HK-2 (cell line): ENCODE measurements around the gene ZFP14.

ENCODE experiments used
- DNase-seq: peaks from one replicate; pipeline ENCODE4 v3.0.0-alpha.2; 2018; ENCODE audit not compliant: unreplicated experiment

ZFP14 gene

DNA sequence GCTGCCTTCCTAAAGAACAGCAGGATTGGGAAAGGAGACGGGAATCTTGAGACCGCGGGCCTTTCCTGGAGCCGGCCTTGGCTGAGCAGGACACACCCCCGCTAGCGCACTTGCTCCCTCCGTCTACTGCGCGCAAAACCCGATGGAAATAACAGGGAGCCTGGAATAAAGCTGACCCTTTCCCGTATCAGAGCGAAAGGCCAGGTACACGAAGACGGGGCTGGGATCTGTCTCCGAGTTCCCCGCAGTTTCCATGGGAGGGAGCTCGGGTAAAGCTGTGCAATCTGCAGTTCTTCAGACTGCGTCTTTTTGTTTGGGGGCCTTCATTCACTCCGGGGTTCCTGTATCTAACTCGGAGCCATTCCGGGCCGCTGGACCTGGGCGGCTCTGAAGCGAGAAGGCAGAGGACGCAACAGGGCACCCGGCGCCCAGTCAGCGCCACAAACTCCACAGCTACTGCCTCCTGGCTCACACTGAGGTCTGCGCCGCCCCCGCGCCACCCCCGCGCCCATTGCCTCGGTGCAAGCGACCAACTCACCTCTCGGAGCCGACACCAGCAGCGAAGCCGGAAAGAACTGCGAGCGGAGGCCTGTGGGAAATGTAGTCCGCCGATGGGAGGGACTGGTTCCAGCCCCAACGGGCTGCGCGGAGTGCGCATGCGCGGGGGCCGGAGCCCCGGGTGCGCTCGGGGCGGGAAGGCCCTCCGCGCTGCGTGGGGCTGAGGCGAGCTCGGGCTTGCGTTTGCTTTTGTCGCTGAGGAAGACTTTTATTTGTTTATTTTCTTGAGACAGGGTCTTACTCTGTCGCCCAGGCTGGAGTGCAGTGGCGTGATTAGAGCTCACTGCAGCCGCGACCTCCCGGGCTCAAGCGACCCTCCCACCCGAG, at the start of gene ZFP14:
TSS of gene ZFP14 (minus strand) at position 577 of the 885 bp plus-strand sequence. CDS start 11,309 bp downstream, outside the sequence.
- peak; percentile 95 for DNase-seq

DNA sequence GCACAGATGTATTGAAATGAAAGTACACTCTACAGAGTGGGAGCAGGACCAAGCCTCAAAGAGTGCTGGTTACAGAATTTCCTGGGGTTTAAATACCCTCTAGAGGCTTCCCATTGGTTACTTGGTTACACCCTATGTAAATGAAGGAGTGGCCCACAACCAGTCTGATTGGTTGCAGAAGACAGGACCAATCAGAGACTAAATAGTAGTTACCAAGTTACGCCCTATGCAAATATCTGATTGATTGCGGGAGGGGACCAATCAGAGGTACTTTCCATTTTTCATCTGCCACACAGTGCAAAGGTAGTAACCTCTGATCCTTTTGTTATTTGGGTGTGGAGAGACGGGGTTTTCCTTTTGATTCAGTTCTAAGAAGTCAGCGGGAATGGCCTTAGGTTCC, 44.9 kb upstream of the ZFP14 start:
- no peak for DNase-seq

DNA sequence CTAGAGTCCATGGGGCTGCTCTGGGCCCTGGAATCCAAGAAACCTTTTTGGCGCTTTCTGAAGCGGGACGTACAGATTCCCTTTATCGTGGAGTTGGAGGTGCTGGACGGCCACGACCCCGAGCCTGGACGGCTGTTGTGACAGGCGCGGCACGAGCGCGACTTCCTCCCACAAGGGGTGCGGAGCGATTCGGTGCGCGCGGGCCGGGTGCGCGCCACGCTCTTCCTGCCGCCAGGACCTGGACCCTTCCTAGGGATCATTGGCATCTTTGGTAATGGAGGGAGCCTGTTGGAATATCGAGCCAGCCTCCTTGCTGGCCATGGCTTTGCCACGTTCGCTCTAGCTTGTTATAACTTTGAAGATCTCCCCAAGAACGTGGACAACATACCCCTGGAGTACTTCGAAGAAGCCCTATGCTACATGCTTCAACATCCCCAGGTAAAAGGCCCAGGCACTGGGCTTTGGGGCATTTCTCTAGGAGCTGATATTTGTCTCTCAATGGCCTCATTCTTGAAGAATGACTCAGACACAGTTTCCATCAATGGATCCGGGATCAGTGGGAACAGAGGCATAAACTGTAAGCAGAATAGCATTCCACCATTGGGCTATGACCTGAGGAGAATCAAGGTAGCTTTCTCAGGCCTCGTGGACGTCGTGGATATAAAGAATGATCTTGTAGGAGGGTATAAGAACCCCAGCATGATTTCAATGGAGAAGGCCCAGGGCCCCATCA, 42.9 kb upstream of the ZFP14 start:
- no peak for DNase-seq

DNA sequence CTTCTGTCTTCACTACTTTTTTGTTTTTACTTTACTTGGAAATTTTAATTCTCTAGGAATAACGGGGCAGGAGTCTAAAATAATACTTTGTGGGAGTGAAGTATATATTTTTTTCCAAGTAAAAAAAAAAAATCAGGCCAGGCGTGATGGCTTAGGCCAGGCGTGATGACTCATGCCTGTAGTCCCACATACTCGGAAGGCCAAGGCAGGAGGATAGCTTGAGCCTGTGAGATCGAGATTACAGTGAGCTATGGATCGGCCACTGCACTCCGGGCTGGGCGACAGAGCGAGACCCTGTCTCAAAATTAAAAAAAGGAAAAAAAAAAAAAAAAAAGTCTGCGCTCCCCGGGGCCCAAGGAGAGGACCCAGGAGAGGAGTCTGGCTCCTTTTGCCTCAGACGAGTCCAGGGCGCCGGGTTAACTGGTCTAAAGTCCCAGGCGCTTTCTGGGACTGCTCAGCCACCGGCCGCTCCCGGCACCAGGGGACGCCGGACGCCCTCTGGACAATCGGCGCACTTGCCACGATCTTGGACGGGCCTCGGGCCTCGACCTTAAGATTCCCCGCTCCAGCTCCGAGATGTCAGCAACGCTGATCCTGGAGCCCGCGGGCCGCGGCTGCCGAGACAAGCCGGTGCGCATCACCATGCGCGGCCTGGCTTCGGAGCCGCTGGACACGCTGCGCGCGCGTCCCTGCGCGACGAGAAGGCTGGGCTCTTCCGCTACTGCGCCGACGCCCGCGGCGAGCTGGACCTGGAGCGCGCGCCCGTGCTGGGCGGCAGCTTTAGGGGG, 42.2 kb upstream of the ZFP14 start:
- DNase-seq: no peak

DNA sequence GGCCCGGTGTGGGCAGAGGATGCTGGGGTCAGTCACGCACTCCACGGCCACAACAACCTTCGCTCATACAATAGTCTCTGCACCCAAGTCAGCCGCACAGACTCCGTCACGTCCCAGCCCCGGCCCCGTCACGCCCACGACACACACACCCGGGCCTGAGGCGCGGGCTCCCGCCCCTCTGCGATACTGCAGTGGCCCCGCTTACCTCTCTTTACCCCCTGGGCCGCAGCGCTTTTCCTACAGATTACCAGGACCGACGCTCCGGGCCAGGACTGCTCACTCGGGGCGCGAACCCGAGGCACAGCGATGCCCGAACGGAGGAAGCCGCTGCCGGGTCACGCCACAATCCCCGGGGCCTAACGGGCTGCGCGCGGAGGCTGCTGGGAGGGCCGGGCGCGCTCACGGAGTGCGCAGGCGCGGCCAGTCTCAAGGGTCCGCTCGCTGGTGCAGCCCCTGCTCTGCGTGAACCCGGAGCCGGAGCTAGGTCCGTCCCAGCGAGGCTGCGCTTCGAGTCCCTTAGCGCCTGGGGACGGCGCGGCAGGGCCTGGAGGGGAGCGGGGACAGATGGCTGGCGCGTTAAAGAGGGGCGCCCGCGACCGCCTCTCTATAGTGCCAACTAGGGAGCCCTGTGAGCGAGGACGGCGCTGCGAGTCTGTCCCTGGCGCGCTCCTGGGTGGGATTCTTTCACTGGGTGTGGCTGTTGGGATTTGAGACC, 39.4 kb upstream of the ZFP14 start, which contains the start of gene ZFP82:
TSS of gene ZFP82 (minus strand) at position 358 of the 715 bp plus-strand sequence. CDS start 8,855 bp downstream, outside the sequence.
- DNase-seq: peak; percentile 78

DNA sequence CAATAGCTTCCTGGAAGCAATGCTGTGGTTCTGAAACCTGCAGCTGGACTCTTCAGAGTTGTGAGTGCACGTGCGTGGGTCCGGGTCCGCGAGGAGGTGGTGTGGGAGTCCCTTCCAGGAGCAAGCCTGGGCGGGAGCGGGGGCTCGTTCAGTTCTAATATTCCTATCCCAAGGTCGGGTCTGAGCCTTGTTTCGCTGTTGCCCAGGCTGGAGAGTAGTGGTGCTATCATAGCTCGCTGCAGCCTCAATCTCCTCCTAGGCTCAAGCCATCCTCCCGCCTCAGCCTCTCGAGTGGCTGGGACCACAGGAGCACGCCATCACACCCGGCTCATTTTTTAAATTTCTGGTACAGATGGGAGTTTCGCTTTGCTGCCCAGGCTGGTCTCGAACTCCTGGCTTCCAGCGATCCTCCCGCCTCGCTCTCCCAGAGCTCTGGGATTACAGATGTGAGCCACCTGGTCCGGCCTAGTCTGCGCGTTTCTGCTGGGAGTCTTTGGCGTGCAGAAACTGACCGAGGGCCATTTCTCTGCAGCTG, 38.8 kb upstream of the ZFP14 start:
- no peak for DNase-seq

DNA sequence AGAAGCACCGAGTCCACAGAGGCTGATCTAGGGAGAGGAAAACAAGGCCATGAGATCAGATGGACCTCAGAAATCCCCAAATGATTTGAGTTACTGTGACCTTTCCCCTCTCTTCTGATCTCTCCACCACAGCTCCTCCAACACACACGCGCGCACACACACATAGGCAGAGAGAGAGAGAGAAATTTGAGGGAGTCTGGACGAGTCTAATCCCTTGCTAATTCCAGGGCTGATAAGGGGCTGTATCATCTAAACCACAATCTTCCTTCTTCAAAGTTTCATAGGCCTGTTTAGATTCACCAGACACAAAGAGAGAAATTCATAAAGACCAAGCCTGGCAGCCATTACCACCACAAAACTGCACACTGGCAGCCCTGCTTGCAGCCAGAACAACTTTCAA, 30.8 kb upstream of the ZFP14 start:
- no peak for DNase-seq

DNA sequence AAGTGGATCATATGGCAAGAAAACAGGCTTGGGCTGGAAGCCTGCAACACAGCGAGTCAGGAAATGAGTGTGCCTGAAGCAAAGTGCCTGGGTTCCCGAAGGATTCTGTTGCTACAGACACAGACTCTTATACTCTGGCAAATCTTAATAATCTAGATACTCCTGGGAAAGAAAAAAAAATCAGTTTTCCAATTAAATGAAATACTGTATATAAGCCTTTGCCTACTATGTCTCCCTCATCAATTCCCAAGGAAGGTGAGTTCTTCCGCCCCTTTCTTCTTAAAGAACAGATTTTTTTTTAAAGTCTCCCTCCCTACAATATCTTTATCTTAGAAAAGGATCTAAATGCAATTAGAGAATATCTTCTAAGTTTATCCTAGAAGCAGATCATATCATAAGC, 29.1 kb upstream of the ZFP14 start:
- no peak for DNase-seq

DNA sequence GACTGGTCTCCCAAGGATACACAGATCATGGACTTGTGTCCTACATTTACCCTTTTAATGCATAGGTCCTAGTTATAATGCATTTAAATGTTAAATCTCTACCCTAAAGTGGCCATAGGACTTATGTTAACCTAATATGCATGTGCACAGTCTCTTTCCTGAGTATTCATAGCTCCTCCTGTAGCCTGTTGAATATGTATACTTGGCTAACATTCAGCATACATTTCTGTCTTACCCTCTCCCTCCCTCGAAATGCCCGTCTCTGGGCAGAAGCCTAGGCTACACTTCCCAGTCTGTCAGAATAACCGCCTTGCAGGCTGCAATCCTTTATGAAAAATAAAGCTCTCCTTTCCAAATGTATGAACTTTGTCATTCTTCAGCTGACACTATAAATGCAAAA, 25.5 kb upstream of the ZFP14 start:
- DNase-seq: no peak

DNA sequence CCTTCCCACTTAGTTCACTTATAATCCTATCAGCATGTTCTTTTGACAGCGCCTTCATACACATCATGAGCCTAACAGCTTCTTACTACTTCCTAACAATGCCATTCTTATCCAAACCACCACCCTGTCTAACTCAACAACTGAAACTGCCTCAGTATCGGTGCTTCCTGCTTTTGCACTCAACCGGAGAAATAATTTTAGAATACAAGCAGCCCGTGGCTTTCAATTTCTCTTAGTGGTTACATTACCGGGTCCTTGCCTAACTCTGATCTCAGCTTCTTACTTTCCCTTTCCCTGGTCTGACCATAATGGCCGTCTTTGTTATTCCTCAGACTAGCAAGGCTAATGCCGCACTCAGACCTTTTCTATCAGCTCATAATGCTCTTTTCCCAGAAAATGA, 22.5 kb upstream of the ZFP14 start:
- no peak for DNase-seq

DNA sequence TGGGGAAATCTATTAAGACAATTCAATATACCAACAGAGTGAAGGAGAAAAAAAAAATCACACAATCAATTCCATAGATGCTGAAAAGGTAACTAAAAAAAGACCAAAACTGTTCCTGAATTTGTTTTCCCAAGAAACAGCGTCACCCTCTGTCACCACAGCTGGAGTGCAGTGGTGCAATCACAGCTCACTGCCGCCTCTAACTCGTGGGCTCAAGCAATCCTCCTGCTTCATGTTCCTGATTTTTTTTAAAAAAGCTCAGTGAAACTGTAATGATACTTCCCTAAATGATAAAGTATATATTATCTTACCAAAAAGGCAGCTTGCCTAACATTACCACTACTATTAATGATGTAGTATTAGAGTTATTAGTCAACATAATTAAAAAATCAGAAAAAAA, 19.6 kb upstream of the ZFP14 start:
- no peak for DNase-seq

DNA sequence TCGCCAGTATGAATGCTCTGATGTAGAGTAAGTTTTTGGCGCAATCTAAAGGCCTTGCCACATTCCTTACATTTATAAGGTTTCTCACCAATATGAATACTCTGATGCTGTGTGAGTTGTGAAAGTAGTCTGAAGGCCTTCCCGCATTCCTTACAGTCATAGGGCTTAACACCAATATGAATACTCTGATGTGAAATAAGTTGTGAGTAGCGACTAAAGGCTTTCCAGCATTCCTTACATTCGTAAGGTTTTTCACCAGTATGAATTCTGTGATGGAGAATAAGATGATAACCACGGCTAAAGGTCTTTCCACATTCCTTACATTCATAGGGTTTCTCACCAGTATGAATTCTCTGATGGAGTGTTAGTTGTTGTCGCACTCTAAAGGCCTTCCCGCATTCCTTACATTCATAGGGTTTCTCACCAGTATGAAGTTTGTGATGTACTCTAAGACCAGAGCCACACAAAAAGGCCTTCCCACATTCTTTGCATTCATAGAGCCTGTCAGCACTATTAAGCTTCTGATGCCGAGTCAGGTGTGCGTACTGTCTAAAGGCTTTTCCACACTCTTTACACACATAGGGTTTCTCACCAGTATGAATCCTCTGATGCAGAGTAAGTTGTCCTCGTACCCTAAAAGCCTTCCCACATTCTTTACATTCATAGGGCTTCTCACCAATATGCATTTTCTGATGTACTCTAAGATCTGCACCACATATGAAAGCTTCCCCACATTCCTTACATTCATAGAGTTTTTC, 14.1 kb upstream of the ZFP14 start:
- no peak for DNase-seq

DNA sequence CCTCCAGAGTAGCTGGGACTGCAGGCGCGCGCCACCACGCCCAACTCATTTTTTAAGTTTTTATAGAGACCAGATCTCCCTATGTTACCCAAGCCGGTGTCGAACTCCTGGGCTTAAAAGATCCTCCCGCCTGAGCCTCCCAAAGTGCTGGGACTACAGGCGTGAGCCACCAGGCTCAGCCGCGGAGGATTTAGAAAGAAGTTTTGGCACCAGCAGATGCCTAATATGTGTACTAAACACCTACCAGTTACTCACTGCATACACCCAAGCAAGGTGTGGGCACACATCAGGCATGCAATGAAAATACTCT, 464 bp upstream of the ZFP14 start:
- DNase-seq: no peak

DNA sequence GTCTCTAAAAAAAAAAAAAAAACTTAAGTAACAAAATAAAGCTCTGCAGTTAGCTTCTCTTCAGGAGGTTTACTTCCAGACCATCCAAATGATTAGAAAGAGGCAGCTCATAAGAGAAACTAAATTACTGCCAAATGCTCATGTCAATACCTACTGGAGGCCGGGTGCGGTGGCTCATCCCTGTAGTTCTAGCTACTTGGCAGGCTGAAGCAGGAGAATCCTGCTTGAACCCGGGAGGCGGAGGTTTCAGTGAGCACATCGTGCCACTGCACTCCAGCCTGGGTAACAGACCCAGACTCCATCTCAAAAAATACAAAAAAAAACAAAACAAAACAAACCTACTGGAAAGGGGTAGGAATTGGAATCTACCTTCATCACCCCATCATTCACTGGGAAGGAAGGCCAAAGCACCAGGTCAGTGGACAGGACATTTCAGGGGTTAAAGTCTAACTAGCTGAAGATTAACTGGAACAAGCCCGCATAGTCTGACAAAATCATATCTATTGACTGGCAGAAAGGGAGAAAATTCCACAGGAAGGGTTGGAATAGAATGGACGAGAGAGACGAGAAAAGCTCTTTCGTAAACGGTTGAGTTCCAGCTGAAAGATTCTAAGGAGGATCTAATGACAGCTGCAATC, 1.3 kb downstream of the ZFP14 start:
- no peak for DNase-seq

DNA sequence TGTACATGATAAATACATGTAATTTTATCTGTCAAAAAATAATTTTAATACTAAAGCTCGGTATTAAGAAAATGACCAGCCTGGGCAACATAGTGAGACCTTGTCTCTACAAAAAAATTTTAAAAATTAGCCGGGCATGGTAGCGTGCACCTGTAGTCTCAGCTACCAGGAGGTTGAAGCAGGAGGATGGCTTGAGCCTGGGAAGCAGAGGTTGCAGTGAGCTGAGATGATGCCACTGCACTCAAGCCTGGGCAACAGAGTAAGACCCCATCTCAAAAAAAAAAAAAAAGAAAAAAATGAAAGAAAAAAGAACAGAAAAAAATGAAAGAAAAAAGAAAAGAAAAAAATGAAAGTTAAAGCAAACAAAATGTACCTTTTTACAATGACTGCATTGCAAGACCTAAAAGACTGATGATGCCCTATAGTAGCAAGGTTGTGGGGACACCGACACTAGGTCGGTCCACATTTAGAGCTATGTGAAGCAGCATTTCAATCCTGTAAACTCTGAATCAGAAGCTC, 5.3 kb downstream of the ZFP14 start:
- no peak for DNase-seq

DNA sequence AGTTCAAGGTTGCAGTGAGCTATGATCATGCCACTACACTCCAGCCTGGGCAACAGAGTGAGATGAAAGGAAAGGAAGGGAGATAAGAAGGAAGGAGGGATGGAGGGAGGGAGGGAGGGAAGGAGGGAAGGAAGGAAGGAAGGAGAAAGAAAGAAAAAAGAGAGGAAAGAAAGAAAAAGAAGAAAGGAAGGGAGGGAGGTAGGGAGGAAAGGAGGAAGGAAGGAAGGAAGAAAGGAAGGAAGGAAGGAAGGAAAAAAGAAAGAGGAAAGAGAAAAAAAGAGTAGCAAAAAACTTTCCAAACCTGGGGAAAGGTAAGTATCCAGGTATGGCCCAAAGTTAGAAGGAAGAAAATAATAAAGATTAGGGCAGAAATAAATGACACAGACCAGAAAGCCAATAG, 7.1 kb downstream of the ZFP14 start:
- no peak for DNase-seq

DNA sequence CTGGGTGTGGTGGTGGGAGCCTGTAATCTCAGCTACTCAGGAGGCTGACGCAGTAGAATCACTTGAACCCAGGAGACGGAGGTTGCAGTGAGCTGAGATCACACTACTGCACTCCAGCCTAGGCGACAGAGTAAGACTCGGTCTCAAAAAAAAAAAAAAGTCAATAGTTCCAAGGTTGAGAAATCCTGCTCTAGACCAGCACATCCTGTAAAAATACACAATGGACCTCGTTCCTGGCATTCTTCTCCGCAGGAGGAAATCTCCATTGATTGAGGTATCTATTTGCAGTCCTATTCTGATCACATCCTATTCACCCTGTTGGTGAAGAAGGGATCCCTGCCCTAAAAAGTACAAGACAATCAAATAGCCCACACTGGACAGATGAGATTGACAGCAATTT, 15.2 kb downstream of the ZFP14 start:
- DNase-seq: no peak

DNA sequence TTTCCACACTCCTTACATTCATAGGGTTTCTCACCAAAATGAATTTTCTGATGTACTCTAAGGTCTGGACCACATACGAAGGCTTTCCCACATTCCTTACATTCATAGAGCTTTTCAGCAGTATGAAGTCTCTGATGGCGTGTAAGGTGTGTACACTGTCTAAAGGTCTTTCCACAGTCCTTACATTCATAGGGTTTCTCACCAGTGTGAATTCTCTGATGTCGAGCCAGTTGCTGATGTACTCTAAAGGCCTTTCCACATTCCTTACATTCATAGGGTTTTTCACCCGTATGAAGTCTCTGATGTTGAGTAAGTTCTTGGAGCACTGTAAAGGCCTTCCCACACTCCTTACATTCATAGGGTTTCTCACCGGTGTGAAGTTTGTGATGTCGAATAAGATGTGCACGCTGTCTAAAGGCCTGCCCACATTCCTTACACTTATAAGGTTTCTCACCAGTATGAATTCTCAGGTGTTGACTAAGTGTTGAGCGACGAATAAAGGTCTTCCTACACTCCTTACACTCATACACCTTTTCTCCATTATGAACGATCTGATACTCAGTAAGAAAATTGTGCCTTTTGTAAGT, 38.1 kb downstream of the ZFP14 start:
- no peak for DNase-seq

DNA sequence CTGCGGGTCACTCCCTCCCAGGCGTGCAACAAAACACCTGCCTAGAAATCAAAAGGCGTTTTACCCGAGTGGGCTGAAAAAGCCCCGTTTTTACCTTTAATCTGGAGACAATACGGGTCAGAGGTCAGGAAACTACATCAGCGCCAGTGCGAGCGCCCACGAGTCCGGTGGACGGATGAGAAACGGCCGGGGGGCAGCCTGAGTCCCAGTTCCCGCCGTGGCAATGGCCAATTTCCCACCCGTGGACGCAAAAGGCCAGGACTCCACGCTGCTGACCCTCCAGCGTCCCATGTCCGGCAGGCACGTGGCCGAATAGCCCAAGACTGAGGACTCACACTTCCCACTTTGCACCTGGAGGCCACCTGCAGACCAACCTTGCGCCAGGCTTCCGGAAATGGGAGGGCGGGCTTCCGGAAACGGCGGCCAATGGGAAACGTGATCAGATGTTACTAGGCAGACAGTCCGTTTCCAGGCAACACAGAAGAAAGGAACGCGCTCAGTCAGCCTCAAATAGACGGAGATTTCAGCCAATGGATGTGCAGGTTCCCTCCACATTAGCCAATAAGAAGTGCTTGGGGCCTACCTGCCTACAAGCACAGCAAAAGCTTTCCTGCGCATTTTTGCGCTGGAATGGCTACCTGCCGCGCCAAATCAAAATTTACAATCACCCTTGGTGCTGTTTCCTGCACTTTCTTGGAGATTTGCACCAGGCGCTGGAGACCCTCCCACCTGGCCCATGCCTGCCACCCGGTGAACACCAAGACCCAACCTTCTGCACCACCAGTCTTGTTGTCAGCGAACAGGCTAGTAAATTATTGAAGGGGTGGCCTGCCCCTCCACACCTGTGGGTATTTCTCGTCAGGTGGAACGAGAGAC, 47.4 kb downstream of the ZFP14 start:
- peak; percentile 96 for DNase-seq
